ENCODE measurements around the gene PRDM16.

The PRDM16 gene

DNA sequence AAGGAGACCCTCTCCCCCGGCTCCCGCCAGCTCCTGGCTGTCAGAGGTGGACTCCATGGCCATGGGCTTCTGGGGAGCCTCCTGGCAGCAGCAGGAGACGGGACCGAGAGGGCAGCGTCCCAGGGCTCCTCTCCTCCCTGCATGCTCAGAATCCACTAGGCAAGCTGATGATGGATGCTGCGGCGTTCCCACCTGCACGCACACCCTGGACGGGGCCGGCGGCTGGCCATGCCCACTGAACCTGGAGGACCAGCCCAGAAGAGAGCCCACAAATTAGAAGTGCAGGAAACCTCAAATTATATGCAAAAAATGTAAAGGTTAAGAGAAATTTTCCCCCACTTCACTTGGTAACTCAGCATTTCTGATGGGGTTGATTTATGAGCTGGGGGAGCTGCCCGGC lies 308.2 kb downstream of the PRDM16 start:
- DNase-seq (ENCODE audit: low spot score): no peak

DNA sequence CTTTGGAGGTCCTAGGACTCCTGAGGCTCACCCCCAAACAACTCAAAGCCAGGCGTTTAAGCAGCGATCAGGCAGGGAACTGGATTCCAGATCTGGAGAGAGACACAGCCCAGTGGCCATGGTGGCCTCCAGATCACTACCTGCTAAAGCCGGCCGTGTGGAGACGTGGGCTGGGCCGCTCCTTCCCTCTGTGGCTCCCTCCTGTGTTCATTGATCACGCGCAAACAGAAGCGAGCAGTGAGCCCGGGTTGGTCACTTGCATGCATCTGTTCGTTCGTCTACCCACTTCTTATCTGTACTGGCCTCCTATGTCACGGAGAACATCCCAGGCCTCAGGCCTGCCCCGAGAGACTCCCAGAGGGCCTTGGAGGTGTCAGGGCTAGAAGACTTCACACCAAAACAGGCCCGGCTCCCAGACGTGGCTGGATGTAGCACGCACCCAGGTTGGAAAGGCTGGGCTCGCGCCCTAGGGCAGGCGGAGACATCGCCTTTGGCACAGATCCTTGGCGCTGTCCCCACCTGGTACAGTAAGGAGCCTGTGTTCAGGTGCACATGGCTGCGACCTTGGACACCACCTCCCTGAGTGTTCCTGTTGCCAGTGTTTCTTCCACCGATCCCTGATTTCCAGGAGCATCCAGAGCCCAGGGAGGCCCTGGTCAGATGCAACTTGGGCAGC lies 308.7 kb downstream of the PRDM16 start:
- no peak for DNase-seq (ENCODE audit: low spot score)

DNA sequence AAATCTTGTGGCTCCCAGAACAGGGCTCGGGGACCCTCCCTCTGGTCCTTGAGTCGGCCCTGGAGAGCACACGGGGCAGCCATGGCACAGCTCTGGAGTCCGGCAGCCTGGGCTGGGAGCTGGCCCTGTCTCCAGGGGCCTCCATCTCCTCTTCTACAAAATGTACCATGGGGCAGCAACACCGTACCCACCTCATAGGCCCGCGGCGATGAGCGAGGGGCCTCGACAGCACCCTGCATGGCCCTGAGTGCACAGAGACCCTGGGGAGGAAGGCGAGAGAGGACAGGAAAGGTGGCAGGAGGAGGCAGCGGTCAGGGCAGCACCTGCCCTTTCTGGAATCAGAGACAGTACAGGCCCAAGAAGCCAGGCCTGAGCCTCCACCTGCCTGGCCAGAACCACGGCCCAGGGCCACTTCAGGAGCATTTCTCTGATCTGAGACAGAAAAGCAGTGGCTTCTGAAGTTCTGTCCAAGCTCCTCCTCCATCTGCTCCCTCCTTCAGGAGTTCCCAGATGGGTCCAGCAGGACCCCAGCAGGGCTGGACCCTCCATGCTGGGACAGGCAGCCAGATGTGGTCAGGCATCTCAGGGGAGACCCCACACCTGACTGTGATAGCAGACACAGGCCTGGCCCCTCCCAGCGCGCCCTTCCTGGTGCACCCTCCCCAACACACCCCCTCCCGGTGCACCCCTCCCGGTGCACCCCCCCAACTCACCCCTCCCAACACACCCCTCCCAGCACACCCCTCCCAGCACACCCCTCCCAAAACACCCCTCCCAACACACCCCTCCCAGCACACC lies 309.6 kb downstream of the PRDM16 start:
- no peak for DNase-seq (ENCODE audit: low spot score)

DNA sequence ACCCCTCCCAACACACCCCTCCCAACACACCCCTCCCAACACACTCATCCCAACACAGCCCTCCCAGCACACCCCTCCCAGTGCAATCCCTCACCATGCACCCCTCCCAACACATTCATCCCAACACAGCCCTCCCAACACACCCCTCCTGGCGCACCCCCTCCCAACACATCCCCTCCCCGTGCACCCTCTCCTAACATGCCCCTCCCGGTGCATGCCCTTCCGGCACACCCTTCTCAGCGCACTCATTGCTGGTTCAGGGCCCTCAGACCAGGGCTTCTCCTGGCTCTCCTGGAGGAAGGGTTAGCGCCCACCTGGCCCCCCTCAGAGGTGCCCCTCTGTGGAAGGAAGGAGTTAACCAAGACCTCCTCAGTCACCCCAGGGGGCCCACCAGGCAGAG lies 310.9 kb downstream of the PRDM16 start:
- no peak for DNase-seq (ENCODE audit: low spot score)

DNA sequence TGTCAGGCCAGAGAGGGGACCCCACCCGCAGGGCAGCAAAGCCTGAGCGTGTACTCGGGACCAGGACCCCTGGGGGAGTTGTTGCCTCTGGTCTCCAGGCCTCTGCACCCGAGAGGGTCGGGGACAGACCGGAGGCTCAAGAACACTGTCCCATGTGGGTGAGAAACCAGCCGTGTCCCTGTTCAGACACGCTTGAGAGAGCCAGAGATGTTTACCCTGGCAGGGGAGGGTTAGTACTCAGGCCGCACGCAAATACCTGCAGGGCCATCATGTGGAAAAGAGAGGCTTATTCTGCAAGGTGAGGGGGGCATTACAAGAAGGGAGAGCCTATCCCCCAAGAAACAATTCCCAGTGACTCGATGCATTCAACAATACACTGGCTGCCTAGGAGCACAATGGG lies 311.5 kb downstream of the PRDM16 start:
- no peak for DNase-seq (ENCODE audit: low spot score)

DNA sequence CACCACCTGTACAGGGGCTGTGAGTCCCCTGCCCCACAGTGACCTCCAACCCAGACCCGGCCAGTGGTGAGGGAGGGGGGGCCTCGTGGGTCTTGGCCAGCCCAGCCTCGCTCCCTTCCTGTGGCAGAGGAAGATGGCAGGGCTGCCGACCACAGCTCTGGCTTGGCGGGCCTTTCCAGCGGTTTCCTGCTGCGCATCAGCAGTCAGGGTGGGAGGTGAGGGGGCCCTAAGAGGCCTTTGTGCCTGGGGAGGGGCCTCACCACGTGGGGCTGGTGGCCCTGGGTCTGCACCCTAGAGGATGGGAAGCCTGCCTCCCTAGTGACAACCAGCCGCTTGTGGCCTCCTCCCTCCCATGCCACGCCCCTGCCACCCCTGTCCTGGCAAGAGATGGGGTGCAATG lies 312.9 kb downstream of the PRDM16 start:
- no peak for DNase-seq (ENCODE audit: low spot score)

DNA sequence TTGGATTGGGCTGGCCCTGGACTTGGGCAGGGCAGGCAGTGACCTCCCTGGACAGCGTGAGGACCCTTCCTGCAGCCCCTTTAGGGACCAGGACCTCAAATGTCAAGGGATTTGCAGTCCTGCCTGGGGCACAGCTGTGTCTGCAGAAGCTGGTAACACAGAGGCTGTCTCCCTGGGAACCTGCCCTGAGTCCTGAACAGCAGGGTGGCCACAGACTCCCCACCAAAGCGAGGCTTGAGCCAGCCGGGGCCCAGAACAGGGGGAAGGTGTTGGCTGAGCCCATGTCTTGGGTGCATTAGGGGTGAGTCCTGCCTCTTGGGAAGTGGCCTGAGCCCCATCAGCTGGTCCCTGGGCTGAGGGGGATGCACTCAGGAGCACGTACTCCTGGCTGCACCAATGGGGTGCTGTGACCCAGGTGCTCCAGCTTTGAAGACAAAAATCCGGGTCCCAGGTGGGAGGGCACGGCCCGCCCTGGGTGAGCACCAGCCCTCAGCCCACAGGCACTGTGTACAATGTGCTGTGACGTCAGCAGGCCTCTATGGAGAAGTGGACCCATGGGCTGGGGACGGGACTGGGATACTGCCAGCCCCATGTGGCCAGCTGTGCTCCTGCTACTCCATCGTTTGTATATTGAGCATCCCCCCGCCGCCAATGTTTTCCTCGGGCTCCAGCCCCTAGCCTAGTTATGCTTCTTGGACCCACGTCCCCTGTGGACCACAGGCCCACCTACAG lies 313.5 kb downstream of the PRDM16 start:
- DNase-seq (ENCODE audit: low spot score): no peak

DNA sequence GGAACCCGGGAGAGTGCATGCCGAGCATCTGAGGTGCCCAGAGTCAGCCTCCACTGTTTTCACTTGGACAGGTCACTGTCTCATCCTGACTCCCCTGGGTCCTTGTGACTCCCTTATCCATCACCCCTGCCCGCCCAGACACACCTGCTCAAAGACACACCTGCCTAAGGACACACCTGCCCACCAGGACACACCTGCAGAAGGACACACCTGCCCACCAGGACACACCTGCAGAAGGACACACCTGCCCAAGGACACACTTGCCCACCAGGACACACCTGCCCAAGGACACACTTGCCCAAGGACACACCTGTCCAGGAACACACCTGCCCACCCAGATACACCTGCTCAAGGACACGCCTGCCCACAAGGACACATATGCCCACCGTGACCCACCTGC lies 314.7 kb downstream of the PRDM16 start:
- no peak for DNase-seq (ENCODE audit: low spot score)

DNA sequence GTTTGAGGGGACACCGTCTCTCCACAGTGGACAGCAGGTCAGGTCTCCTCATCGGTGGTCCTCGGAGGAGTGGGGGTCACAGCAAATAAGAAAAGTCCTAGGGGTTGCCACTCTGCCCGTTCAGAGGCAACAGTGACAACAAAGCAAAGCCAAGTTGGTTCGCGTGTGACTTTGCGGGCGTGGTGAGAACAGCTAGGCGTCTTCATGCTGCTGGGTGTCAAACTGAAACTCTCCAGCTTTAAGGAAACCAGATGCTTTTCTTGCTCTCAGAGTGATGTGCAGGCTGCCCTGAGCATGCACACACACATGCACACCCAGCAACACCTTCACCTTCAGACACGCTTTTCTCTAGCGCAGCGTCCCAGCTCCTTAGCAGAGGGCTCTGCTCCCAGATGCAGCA lies 315.4 kb downstream of the PRDM16 start:
- DNase-seq (ENCODE audit: low spot score): no peak

DNA sequence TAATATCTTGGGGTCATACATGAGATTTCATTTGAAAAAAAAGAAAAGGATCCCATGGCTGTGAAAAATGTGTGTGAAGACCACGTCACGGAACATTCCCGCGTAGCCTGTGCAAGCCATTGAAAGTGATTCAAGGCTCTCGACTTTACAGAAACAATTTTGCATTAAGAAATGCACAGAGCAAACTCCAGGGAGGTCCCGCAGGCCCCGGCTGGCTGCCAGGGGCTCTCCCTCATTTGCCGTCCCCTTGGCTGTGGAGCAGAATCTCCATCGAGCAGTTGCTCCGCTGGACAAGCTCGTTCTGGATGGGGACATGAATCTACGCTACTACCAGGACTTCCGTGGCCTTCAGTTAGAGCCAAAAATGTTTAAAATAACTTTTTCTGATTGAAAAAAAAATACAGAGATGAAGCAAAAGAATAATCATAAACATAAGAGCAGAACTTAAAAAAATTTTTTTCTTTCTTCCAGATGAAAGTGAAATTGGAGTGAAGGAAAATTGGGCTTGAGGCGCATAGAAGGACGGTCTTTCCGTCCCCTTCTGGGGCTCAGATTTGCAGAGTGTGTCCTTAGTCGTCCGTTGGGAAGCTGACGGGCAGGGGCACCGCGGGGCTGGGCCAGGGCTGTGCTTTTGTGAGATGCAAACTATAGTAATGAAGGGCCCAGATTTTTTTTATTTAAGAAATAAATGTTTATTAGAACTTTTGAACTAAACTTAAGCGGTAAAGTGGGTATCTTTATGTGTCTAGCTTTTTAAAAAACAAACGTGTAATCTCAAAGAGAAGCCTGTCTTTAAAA lies 317.4 kb downstream of the PRDM16 start:
- no peak for DNase-seq (ENCODE audit: low spot score)

DNA sequence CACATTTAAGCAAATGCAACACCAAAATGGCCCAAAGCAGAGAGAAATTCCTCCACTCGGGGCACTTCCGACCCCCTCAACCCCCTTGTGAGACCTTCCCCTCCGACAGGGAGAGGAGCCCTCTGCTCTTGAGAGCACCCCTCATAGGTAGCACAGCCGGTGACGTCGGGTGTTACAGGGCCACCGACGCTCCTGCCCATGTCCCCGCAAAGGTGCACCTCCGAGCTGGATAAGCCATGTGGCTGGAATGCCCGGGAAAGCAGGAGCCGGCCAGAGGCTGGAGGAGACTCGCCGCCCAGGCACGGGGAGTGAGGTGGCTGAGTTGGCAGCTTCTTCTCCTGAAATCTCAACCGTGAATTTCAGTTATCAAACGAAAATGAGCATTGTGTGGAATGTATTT lies 318.4 kb downstream of the PRDM16 start:
- DNase-seq (ENCODE audit: low spot score): no peak

DNA sequence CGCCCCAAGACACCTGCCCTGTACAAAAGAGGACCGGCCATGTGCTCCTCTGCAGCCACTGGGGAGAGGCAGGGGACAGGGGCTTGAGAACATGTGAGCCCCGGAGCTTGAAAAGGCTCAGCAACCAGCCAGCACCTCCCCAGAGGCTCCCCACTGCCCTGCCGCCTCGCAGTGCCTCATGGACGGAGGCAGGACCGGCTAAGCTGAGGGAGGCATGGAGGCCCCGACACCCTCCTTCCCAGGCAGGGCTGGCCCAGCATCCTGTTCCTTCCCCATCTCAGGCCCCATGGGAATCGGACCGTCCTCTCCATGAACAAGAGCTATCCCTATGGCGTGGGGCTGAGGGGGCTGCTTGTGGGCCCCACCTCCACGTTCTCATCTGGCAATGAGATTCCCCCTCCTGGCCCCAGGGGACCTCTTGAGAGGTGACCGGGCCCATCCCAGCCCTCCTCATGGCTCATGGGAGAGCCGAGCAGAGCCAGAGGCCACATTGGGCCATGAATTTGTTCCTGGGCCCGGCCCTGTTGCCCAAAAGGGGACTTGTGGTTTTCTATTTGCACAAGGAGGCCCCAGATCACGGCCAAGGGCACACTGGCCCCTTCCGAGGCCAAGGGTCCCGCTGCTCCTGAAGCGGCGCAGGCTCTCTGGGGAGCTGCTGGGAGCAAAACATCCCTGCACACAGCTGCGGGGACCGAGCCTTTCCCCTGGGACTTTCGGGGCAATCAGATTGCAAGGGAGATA lies 320.3 kb downstream of the PRDM16 start:
- no peak for DNase-seq (ENCODE audit: low spot score)

DNA sequence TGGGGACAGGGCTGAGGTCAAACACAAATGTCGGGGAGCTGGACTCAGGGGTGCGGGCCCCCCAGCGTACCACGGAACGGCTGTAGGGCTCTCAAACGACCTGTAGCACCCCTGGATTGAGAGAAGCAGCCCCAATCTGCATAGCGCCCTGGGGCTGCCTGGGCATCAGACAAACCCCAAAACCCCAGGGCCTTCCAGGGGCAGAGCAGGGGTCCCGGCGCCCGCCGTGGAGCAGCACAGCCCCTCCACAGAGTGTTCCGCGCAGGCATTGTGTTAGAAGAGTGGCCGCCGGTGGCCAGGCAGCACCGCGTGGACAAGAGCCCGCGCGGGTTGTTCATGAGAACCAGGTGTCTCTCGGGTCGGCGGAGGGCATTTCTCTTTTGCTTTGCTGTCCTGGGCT lies 321.3 kb downstream of the PRDM16 start:
- no peak for DNase-seq (ENCODE audit: low spot score)

DNA sequence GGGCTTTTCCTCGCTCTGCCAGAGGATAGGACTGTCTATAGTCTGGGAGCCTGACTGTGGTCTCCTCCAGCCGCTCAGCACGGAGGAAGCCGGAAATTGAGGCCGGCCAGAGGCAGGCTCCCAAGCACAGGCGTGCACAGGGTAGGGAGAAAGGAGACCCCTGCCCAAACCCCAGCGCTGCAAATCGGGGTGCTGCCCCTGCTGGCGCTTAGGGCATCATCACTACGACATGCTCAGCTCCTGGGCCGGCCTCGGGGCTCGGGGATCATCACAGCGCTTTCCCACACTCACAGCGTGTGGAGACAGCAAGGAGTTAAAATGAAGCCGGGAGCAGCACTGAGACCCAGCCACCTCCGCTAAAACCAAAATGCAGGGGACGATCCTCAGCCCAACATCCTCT lies 322.7 kb downstream of the PRDM16 start:
- DNase-seq (ENCODE audit: low spot score): no peak

DNA sequence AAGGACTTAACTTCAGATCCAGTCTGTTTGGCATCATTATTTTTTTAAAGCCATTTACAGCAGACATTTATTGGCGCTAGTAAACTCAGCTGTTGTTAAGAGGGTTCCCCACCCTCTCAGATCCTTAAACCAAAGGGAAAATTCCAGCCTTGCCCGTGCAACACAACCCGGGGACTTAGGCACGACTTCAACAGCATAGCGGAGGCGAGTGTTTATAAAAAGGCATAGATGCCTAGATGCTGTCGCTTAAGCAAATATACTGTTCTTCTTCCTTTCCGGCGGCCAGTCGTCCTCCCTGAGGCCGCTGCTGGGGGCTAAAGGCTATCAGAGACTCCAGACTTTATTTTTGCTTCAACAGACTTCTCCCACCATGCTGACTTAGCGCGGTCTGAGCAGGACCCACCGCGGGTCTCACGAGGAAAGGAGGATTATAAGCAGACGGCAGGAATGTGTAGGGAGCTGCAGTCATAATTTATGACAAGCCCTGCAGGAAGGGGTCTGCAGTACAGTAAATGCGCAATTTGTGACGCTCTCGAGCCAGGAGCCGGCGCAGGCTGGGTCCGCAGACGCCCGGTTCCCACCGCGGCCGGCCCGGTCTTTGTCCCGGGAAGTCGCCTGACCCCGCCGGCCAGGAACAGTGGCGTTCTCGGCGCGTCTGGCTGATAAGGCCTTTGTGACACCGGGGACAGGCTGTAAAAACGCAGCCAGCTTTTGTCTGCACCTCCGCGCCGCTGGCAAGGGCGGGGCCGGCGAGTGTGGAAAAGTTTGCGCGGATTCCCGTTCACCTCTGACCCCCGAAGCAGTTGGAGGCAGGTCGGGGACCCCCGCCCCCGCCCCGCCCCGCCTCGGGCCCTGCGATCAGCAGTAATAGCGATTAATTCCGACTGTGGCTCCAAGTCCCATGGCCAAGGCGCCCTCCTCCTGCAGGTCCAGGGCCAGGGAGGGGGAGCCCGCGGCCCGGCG lies 324.3 kb downstream of the PRDM16 start:
- DNase-seq (ENCODE audit: low spot score): no peak

DNA sequence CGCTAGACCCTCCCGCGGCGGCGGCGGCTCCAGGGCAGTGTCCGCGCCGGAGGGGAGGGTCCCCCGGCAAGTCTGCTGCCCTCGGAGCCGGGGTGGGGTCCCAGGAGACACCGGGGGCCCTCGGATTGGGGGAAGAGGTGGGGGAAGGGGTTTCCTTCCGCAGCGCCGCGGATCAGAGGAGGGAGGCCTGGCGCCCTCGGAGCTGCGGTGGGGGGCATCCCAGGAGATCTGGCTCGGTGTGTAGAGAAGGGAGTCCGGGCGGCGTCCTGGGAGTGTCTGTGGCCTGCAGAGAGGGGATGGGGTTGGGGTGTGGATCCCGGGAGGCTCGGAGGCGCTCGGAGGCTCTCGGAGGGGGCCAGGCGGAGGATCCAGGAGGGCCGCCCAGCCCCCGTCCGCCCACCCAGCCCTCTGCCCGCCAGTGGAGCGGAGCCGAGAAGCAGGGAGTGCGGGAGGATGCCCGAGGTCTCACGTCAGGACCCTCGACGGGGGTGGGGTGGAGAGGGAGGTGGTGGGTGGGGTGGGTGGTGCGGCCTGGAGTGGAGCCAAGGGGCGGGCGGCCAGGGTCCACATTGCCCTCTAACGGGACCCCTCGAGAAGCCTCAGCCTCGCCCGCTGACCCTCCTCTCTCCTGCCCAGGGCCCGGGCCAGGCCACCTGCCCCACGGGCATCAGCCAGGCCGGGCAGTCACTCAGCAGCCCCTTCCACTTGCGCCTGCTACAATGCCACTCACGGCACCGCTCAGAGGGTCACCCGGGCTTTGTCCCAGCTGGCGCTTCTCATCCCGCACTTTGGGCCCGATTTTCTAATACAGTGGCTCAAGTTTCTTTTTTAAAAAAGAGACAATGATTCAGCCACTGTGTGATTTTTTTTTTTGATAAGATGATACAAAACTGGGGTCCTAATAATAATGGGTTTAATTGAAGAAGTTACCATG lies 325.3 kb downstream of the PRDM16 start:
- no peak for DNase-seq (ENCODE audit: low spot score)

DNA sequence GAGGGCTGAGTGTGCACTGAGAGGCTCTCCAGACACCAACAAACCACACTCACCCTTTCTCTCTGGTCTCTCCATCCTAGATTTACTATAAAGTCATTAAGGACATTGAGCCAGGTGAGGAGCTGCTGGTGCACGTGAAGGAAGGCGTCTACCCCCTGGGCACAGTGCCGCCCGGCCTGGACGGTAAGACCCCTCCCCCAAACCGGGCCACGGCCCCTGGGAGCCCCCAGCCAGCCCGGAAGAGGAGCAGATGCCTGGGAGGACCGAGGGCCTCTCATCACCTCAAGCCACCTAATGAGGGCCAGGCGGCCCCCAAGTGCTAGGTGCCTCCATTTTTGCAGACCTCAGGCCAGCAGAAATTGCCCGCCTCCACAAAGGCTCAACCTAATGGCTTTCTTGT lies 327.4 kb downstream of the PRDM16 start:
- DNase-seq (ENCODE audit: low spot score): no peak

DNA sequence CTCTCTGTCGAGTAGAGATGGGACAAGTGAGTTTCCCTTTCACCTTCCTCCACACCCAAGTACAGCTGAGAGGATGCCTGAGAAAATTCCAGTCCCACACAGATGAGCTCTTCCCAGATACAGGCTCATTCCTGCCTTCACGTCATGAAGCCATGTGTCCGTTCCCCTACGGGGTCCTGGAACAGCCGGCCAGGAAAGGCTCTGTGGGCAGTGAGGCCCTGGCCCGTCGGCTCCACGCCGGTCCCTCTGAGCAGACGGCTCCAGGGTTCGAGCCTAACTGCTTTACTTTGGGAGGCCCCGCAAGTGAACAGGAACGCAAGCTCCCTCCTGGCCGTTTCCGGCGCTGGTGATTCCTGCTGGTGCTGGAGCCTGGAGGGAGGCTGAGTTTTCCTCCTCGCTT lies 328.3 kb downstream of the PRDM16 start:
- no peak for DNase-seq (ENCODE audit: low spot score)

DNA sequence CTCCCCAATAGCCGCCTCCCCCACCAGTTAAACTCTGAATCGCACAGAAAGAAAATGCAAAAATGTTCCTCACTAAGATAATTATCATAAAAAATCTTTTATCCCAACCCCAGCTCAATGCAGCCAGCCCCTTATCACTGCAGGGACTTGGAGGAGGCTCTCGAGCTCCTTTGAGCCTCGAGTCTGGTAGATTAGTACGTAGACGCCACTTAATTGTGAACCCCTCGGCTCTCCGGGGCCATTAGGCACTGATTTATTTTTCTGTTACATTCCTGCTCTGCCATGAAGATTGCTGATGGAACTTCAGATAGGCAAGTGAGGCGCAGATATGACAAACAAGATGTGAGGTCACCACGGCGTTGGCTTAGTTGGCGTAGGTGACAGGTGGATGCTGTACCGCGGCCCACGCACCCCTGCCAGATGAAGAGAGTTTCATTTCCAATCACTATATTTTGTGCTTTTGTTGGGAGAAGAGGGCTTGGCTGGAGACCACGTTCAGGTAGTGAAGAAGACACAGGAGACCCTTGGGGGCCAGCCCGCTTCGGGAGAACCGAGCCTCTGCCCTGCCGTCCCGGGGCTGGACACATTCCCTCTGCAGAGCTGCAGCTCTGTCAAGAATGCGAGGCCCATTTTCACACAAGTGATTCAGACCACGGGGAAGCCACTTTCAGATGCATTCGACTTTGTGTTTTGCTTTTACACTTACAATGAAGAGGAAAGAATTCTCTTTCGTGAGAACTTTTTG lies 329.6 kb downstream of the PRDM16 start:
- DNase-seq (ENCODE audit: low spot score): no peak
